H9 (cell line): Measurements from ENCODE around the gene SLC12A2. TPM values are rescaled to one million over a fixed set of nuclear protein-coding genes. Genes with fewer than 3 reads are reported as not detected.

ENCODE experiments used
- DNase-seq: peaks from one replicate; pipeline ENCODE4 v3.0.0-alpha.2; 2017
- H2AFZ ChIP-seq: one replicate; pipeline ENCODE4 v1.6.1; 2013; ENCODE audit warnings: mild to moderate bottlenecking, low read length, control low read depth, moderate library complexity
- H2AK5ac ChIP-seq: 2 replicates; pipeline ENCODE4 v1.6.1; 2013; ENCODE audit warnings: low read length, control low read depth, mixed read lengths; ENCODE audit not compliant: insufficient read length
- H2BK120ac ChIP-seq: one replicate; pipeline ENCODE4 v1.6.1; 2013; ENCODE audit warnings: low read depth, mild to moderate bottlenecking, low read length, control low read depth, inconsistent platforms; ENCODE audit not compliant: poor library complexity, severe bottlenecking
- H2BK12ac ChIP-seq: 2 replicates; pipeline ENCODE4 v1.6.1; 2013; ENCODE audit warnings: low read length, control low read depth, mixed read lengths, low read depth; ENCODE audit not compliant: insufficient read length
- H2BK15ac ChIP-seq: 2 replicates; pipeline ENCODE4 v1.6.1; 2013; ENCODE audit warnings: low read depth, low read length, control low read depth
- H2BK20ac ChIP-seq: one replicate; pipeline ENCODE4 v1.6.1; 2013; ENCODE audit warnings: low read depth, mild to moderate bottlenecking, low read length, control low read depth, inconsistent platforms; ENCODE audit not compliant: poor library complexity, severe bottlenecking
- H2BK5ac ChIP-seq: 2 replicates; pipeline ENCODE4 v1.6.1; 2013; ENCODE audit warnings: low read length, control low read depth, mixed read lengths; ENCODE audit not compliant: insufficient read length
- H3K14ac ChIP-seq: 2 replicates; pipeline ENCODE4 v1.6.1; 2013; ENCODE audit warnings: low read length, control low read depth; ENCODE audit not compliant: insufficient read depth
- H3K18ac ChIP-seq: 2 replicates; pipeline ENCODE4 v1.6.1; 2013; ENCODE audit warnings: low read depth, mild to moderate bottlenecking, mixed read lengths, low read length, control low read depth; ENCODE audit not compliant: insufficient read length
- H3K23ac ChIP-seq: 2 replicates; pipeline ENCODE4 v1.6.1; 2013; ENCODE audit warnings: low read length, control low read depth, mixed read lengths, low read depth; ENCODE audit not compliant: insufficient read length
- H3K23me2 ChIP-seq: 2 replicates; pipeline ENCODE4 v1.6.1; 2013; ENCODE audit warnings: low read depth, mild to moderate bottlenecking, mixed read lengths, low read length, control low read depth; ENCODE audit not compliant: insufficient read length, poor library complexity, severe bottlenecking
- H3K27ac ChIP-seq: 2 replicates; pipeline ENCODE4 v1.5.1; 2013; ENCODE audit warnings: low read length, control low read depth, mixed read lengths, low read depth; ENCODE audit not compliant: insufficient read length
- H3K27me3 ChIP-seq: 2 replicates; pipeline ENCODE4 v1.6.1; 2013; ENCODE audit warnings: low read length, control low read depth, inconsistent platforms; ENCODE audit not compliant: insufficient read depth
- H3K4ac ChIP-seq: 2 replicates; pipeline ENCODE4 v1.6.1; 2013; ENCODE audit warnings: low read depth, mild to moderate bottlenecking, control low read depth, inconsistent platforms, low read length, moderate library complexity
- H3K4me1 ChIP-seq: 2 replicates; pipeline ENCODE4 v1.6.1; 2013; ENCODE audit warnings: low read length, control low read depth, inconsistent platforms; ENCODE audit not compliant: insufficient read depth
- H3K4me2 ChIP-seq: 2 replicates; pipeline ENCODE4 v1.6.1; 2013; ENCODE audit warnings: low read length, control low read depth, mixed read lengths; ENCODE audit not compliant: insufficient read length, insufficient read depth
- H3K56ac ChIP-seq: 2 replicates; pipeline ENCODE4 v1.6.1; 2013; ENCODE audit warnings: low read depth, mild to moderate bottlenecking, mixed read lengths, low read length, control low read depth; ENCODE audit not compliant: insufficient read length
- H3K79me1 ChIP-seq: 2 replicates; pipeline ENCODE4 v1.6.1; 2013; ENCODE audit warnings: low read depth, mild to moderate bottlenecking, moderate library complexity, low read length, control low read depth, inconsistent platforms; ENCODE audit not compliant: insufficient read depth, poor library complexity, severe bottlenecking
- H3K79me2 ChIP-seq: 2 replicates; pipeline ENCODE4 v1.6.1; 2013; ENCODE audit warnings: low read length, control low read depth, inconsistent platforms; ENCODE audit not compliant: insufficient read depth
- H3K9ac ChIP-seq: 2 replicates; pipeline ENCODE4 v1.6.1; 2013; ENCODE audit warnings: low read length, control low read depth, mixed read lengths; ENCODE audit not compliant: insufficient read length; ENCODE audit errors: extremely low read depth
- H3K9me3 ChIP-seq: one replicate; pipeline ENCODE4 v1.6.1; 2013; ENCODE audit warnings: low read depth, low read length, inconsistent platforms; ENCODE audit not compliant: control insufficient read depth
- H3T11ph ChIP-seq: one replicate; pipeline ENCODE4 v1.6.1; 2013; ENCODE audit warnings: mild to moderate bottlenecking, low read length, control low read depth, inconsistent platforms
- H4K20me1 ChIP-seq: one replicate; pipeline ENCODE4 v1.6.1; 2013; ENCODE audit not compliant: control insufficient read depth, insufficient read length, insufficient read depth
- H4K5ac ChIP-seq: 2 replicates; pipeline ENCODE4 v1.6.1; 2013; ENCODE audit warnings: low read depth, mild to moderate bottlenecking, mixed read lengths, low read length, control low read depth; ENCODE audit not compliant: insufficient read length
- H4K8ac ChIP-seq: replicated peaks from 2 replicates; pipeline ENCODE4 v1.6.1; 2013; ENCODE audit warnings: low read length, control low read depth, mixed read lengths, low read depth; ENCODE audit not compliant: insufficient read length
- H4K91ac ChIP-seq: 2 replicates; pipeline ENCODE4 v1.6.1; 2013; ENCODE audit warnings: low read depth, mild to moderate bottlenecking, moderate library complexity, mixed read lengths, low read length, control low read depth; ENCODE audit not compliant: insufficient read length
- H3K27ac Mint-ChIP-seq, 3 experiments: 2 replicates in 2 of 3; 3 replicates in 1 of 3; pipeline ENCODE4 v1.8.0; 2020 to 2021; ENCODE audit warnings: mixed read lengths in 3 of 3, mild to moderate bottlenecking in 1 of 3, moderate library complexity in 1 of 3
- H3K27me3 Mint-ChIP-seq: 2 replicates; pipeline ENCODE4 v1.8.0; 2021; ENCODE audit warnings: low read depth, mild to moderate bottlenecking, moderate library complexity, mixed read lengths
- H3K36me3 Mint-ChIP-seq, 3 experiments: 2 replicates in 2 of 3; 3 replicates in 1 of 3; pipeline ENCODE4 v1.8.0; 2020 to 2021; ENCODE audit warnings: low read depth in 3 of 3, mixed read lengths in 3 of 3; ENCODE audit not compliant: insufficient read depth in 1 of 3
- H3K4me1 Mint-ChIP-seq, 2 experiments: 2 replicates each; pipeline ENCODE4 v1.8.0; 2020; ENCODE audit warnings: mixed read lengths in 2 of 2
- H3K4me3 Mint-ChIP-seq, 2 experiments: 2 replicates in 1 of 2; 3 replicates in 1 of 2; pipeline ENCODE4 v1.8.0; 2020 to 2021; ENCODE audit warnings: mild to moderate bottlenecking in 2 of 2, mixed read lengths in 2 of 2, moderate library complexity in 1 of 2
- H3K9me3 Mint-ChIP-seq, 2 experiments: 2 replicates in 1 of 2; 3 replicates in 1 of 2; pipeline ENCODE4 v1.8.0; 2020; ENCODE audit warnings: mild to moderate bottlenecking in 2 of 2, mixed read lengths in 2 of 2, moderate library complexity in 1 of 2
- CTCF ChIP-seq: fragments of 200-600 bp; sonication (generic); conservative IDR thresholded peaks from 3 replicates; pipeline ENCODE4 v1.8.0; 2021; ENCODE audit warnings: antibody characterized with exemption, mild to moderate bottlenecking
- WGBS: extraction: QIAGEN DNeasy Blood & Tissue Kit; methylation state at CpG from one replicate; pipeline ENCODE4 v1.1.7; 2013; ENCODE audit warnings: missing lambda C conversion rate, low lambda C conversion rate, mixed read lengths; ENCODE audit not compliant: insufficient read length; ENCODE audit errors: extremely low coverage; 5-methylcytosine and 5-hydroxymethylcytosine counted together
- total RNA-seq: library from RNA; stranded (reverse); gene quantifications from 2 replicates; pipeline ENCODE4 v1.2.1, GENCODE V29; 2021

Gene SLC12A2
- total RNA-seq, 1 experiment from 2014 or later, result 17.9 TPM

GRCh38 chr5:128213340-128213739 is 129.8 kb downstream of the SLC12A2 start:
- no peaks in the 10 kb centered on the region for H3K9me3 Mint-ChIP-seq
- no peaks in the 10 kb centered on the region for H3K23me2 ChIP-seq
- no CpG with 5 or more reads among the region's 4 CpGs for WGBS

More at GRCh38 chr5:128213340-128213739, 129.8 kb downstream of the SLC12A2 start:
- H2BK15ac ChIP-seq, result no peak overlapping the region
- H3K79me2 ChIP-seq, result no peaks in the 10 kb centered on the region
- no peak overlapping the region; a peak in 1 of 7 replicates for H3K27ac Mint-ChIP-seq
- H2BK12ac ChIP-seq, result no peak overlapping the region
- H3K4me2 ChIP-seq, result no peak overlapping the region
- H4K20me1 ChIP-seq, result no peaks in the 10 kb centered on the region
- H3K27ac ChIP-seq, result no peak overlapping the region
- H4K8ac ChIP-seq, result no peak overlapping the region
- H3K4me1 ChIP-seq, result no peaks in the 10 kb centered on the region
- no peak overlapping the region for H2BK5ac ChIP-seq
- H3K23ac ChIP-seq, result no peak overlapping the region
- H3K27me3 ChIP-seq, result no peaks in the 10 kb centered on the region
- DNase-seq, result peak; percentile 65
- H3K9me3 ChIP-seq, result no peaks in the 10 kb centered on the region
- H2BK120ac ChIP-seq, result no peak overlapping the region
- no peak overlapping the region for H2AK5ac ChIP-seq
- no peak overlapping the region for H3K56ac ChIP-seq
- no peaks in the 10 kb centered on the region for H3K79me1 ChIP-seq
- H3K18ac ChIP-seq, result no peak overlapping the region
- peaks cover 2 to 7% of the 10 kb centered on the region in 2 experiments; a peak in 2 of 4 replicates for H3K4me1 Mint-ChIP-seq
- H3K27me3 Mint-ChIP-seq, result no peaks in the 10 kb centered on the region; the same call in 1 of the 2 replicates
- peak; percentile 86 for TF ChIP-seq CTCF
- no peak overlapping the region for H4K91ac ChIP-seq
- no peak overlapping the region for H4K5ac ChIP-seq
- no peak overlapping the region for H3T11ph ChIP-seq
- no peak overlapping the region for H3K4me3 Mint-ChIP-seq
- H3K36me3 Mint-ChIP-seq, result no peaks in the 10 kb centered on the region
- H3K14ac ChIP-seq, result no peak overlapping the region
- H3K4ac ChIP-seq, result no peak overlapping the region
- no peak overlapping the region for H2BK20ac ChIP-seq
- H2AFZ ChIP-seq, result no peak overlapping the region
- H3K9ac ChIP-seq, result no peak overlapping the region
